Tibial artery (tissue), 4 donors: ENCODE results near the gene RNF217.

Experiments
- DNase-seq, 2 donors: peaks; one replicate each; pipeline ENCODE4 v3.0.0-alpha.2; 2019
- H3K27ac ChIP-seq, 2 donors: fragments of 200-600 bp; sonication (generic) in 1 of 2; 1 replicate in 1 of 2; 2 replicates in 1 of 2; pipeline ENCODE4 v1.5.1; 2018 to 2019; ENCODE audit warnings: mild to moderate bottlenecking in 1 of 2
- H3K27me3 ChIP-seq, 2 donors: fragments of 200-600 bp; sonication (generic) in 1 of 2; one replicate each; pipeline versions ENCODE4 v1.5.1 to v1.6.0; 2016 to 2019
- H3K36me3 ChIP-seq, 3 donors: fragments of 200-600 bp; sonication (generic) in 2 of 3; one replicate each; pipeline ENCODE4 v1.5.1; 2016 to 2019; ENCODE audit warnings: mild to moderate bottlenecking in 2 of 3
- H3K4me1 ChIP-seq, 4 donors: fragments of 200-600 bp; sonication (generic) in 2 of 4; 1 replicate in 3 of 4; 2 replicates in 1 of 4; pipeline ENCODE4 v1.5.1; 2016 to 2019
- H3K4me3 ChIP-seq, 2 donors: fragments of 200-600 bp; sonication (generic) in 1 of 2; 1 replicate in 1 of 2; 2 replicates in 1 of 2; pipeline ENCODE4 v1.5.1; 2018 to 2019; ENCODE audit warnings: mild to moderate bottlenecking in 2 of 2
- H3K9me3 ChIP-seq, 3 donors: fragments of 200-600 bp; sonication (generic) in 1 of 3; one replicate each; pipeline ENCODE4 v1.5.1; 2016 to 2019
- CTCF ChIP-seq, 2 experiments: fragments of 200-600 bp in 1 of 2; fragments of 450-650 bp in 1 of 2; IDR thresholded peaks; one replicate each; pipeline ENCODE4 v1.5.1; 2017 to 2019; ENCODE audit warnings: antibody characterized with exemption in 2 of 2, mild to moderate bottlenecking in 1 of 2, moderate library complexity in 1 of 2
- intact Hi-C: fragments of 100-400 bp; cut with DNase I; formaldehyde crosslinking; loops from one replicate; pipeline ENCODE4 v1.15.0; 2023; ENCODE audit warnings: low total_unique reads

RNF217 gene

GRCh38 chr6:124978451-124979293 is 16.4 kb downstream of the RNF217 start:
- intact Hi-C loops = no loop called here
- no peak overlapping the region for H3K27ac ChIP-seq

GRCh38 chr6:124979294-124979678 is 17.0 kb downstream of the RNF217 start:
- TF ChIP-seq CTCF (IDR thresholded peaks at IDR 0.05) = no peak
- H3K27ac ChIP-seq = no peak overlapping the region
- H3K4me1 ChIP-seq = peaks cover 0 to 58% (median 8%) of the 10 kb centered on the region in 4 donors
- H3K4me3 ChIP-seq = no peak overlapping the region
- peaks cover 15 to 16% (median 15%) of the 10 kb centered on the region in 3 donors for H3K36me3 ChIP-seq
- peaks cover 0 to 9% (median 6%) of the 10 kb centered on the region in 3 donors for H3K9me3 ChIP-seq
- no peaks in the 10 kb centered on the region for H3K27me3 ChIP-seq
- intact Hi-C loops = no loop called here
- no peak for DNase-seq

More at GRCh38 chr6:124978451-124979293, 16.4 kb downstream of the RNF217 start:
- Histone ChIP-seq H3K4me3 (no peak overlapping the region), H3K27me3 (no peaks in the 10 kb centered on the region), H3K36me3 (peaks cover 16 to 19% (median 18%) of the 10 kb centered on the region in 3 donors), H3K4me1 (peaks cover 0 to 51% (median 5%) of the 10 kb centered on the region in 4 donors), H3K9me3 (peaks cover 0 to 9% (median 6%) of the 10 kb centered on the region in 3 donors)
- DNase-seq = no peak
- no peak for TF ChIP-seq CTCF (IDR thresholded peaks at IDR 0.05)

- no peak overlapping the region for H3K4me3 ChIP-seq
- no peak for DNase-seq
These were observed 20.4 kb downstream of the RNF217 start for GRCh38 chr6:124982669-124983068.

GRCh38 chr6:124983383-124984083 is 21.3 kb downstream of the RNF217 start:
- peak overlapping the region in 1 of 2 donors; percentile 25 for H3K27ac ChIP-seq
- peaks cover 0 to 70% (median 14%) of the 10 kb centered on the region in 4 donors for H3K4me1 ChIP-seq
- intact Hi-C loops = no loop called here
- no peak for DNase-seq
- H3K4me3 ChIP-seq = no peak overlapping the region
- TF ChIP-seq CTCF (IDR thresholded peaks at IDR 0.05) = no peak
- no peaks in the 10 kb centered on the region for H3K27me3 ChIP-seq
- H3K9me3 ChIP-seq = peaks cover 0 to 6% (median 2%) of the 10 kb centered on the region in 3 donors
- peaks cover 6 to 9% (median 8%) of the 10 kb centered on the region in 3 donors for H3K36me3 ChIP-seq

More at GRCh38 chr6:124982669-124983068, 20.4 kb downstream of the RNF217 start:
- peaks cover 0 to 9% (median 6%) of the 10 kb centered on the region in 3 donors for H3K9me3 ChIP-seq
- peaks cover 0 to 72% (median 14%) of the 10 kb centered on the region in 4 donors for H3K4me1 ChIP-seq
- H3K27me3 ChIP-seq = no peaks in the 10 kb centered on the region
- H3K36me3 ChIP-seq = peaks cover 14 to 15% (median 15%) of the 10 kb centered on the region in 3 donors
- H3K27ac ChIP-seq = no peak overlapping the region
- intact Hi-C loops = no loop called here
- TF ChIP-seq CTCF (IDR thresholded peaks at IDR 0.05) = no peak

- Histone ChIP-seq H3K27me3 (no peaks in the 10 kb centered on the region), H3K9me3 (no peaks in the 10 kb centered on the region), H3K36me3 (no peaks in the 10 kb centered on the region), H3K4me3 (no peak overlapping the region), H3K4me1 (peaks cover 0 to 64% (median 12%) of the 10 kb centered on the region in 4 donors), H3K27ac (no peak overlapping the region)
- DNase-seq = no peak
- no peak for TF ChIP-seq CTCF (IDR thresholded peaks at IDR 0.05)
- intact Hi-C loops = no loop called here
These were observed 22.6 kb downstream of the RNF217 start for GRCh38 chr6:124984668-124985338.
